Thymus (tissue), 11 donors: ENCODE measurements around the gene TNFRSF13B. TPM values are rescaled to one million over a fixed set of nuclear protein-coding genes. Genes with fewer than 3 reads are reported as not detected.
"Not testable (repeated sequence)": the region's sequence is repeated elsewhere in the genome, so short reads cannot be mapped to it uniquely, and the experiment has no call there.

ENCODE experiments used
- DNase-seq, 9 donors: peaks; one replicate each; pipeline ENCODE4 v3.0.0-alpha.2; 2013; ENCODE audit warnings: low spot score in 9 of 9, low read depth in 6 of 9, missing footprints in 1 of 9
- H3K27ac ChIP-seq, 2 donors: one replicate each; pipeline ENCODE4 v1.5.1; 2013; ENCODE audit warnings: control low read depth in 1 of 2, low read depth in 1 of 2, low read length in 1 of 2, mild to moderate bottlenecking in 1 of 2, moderate library complexity in 1 of 2
- H3K27me3 ChIP-seq, 2 donors: one replicate each; pipeline ENCODE4 v1.5.1; 2013; ENCODE audit warnings: low read length in 1 of 2; ENCODE audit not compliant: control insufficient read depth in 2 of 2, insufficient read depth in 1 of 2
- H3K36me3 ChIP-seq, 2 donors: one replicate each; pipeline ENCODE4 v1.5.1; 2013; ENCODE audit warnings: low read length in 1 of 2, mild to moderate bottlenecking in 1 of 2, moderate library complexity in 1 of 2; ENCODE audit not compliant: control insufficient read depth in 2 of 2, insufficient read depth in 2 of 2
- H3K4me1 ChIP-seq, 2 donors: one replicate each; pipeline ENCODE4 v1.5.1; 2013; ENCODE audit warnings: low read length in 2 of 2; ENCODE audit not compliant: control insufficient read depth in 2 of 2, insufficient read depth in 2 of 2
- H3K4me3 ChIP-seq, 2 donors: one replicate each; pipeline ENCODE4 v1.5.1; 2013; ENCODE audit warnings: low read length in 2 of 2, control low read depth in 1 of 2, mild to moderate bottlenecking in 1 of 2
- H3K9me3 ChIP-seq, 2 donors: one replicate each; pipeline ENCODE4 v1.5.1; 2013; ENCODE audit warnings: low read length in 1 of 2, mild to moderate bottlenecking in 1 of 2; ENCODE audit not compliant: control insufficient read depth in 2 of 2, insufficient read depth in 1 of 2
- WGBS: extraction: QIAGEN DNeasy Blood & Tissue Kit; methylation state at CpG from one replicate; pipeline ENCODE4 v1.1.7; 2013; 5-methylcytosine and 5-hydroxymethylcytosine counted together
- polyA plus RNA-seq: library from polyadenylated mRNA; stranded (reverse); fragments of 200-250 nt; gene quantifications from one replicate; pipeline ENCODE4 v1.2.3, GENCODE V29; 2013
- total RNA-seq: library from RNA; stranded (reverse); fragments of 120-200 nt; gene quantifications from one replicate; pipeline ENCODE4 v1.2.4, GENCODE V29; 2013
- donor health status: healthy.

Gene TNFRSF13B
- total and polyA plus RNA-seq, 2 donors = 0.14 to 2.6 TPM

DNA sequence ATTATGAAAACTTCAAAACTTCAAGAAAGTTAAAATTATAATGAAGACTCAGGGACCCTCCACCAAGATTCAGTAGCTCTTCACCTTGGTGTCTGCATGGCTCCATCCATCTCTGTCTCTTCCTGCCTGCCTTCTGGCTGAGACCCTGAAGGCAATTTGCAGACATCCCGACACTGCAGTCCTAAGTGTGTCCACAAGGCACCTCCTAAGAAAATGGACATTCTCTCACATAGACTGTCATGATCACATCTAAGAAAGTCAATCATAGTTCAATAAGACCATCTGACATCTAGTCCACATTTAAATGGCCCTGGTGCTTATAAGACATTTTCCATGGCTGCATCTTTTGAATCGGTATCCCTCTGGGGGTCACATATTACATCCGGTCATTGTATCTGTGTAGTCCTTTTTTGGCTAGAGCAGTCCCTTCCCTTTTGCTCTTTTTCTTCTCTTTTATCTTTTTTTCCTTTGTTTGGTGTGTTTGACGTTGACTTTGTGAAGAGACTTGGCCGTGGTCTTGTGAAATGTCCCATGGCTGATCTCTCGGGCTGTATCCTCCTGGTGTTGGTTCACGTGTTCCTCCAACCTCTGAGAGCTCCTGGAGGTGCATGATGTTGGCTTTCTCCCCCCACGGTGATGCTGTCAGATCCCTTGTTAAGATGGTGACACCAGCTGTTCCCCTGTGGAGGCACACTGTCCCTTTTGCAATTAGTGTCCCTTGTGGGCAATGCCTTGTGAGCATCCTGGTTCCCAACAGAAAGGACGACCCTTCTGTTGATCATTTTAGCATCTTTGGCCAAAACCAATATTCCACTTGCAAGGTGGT is 5.0 kb upstream of the TNFRSF13B start:
- no peaks in the 10 kb centered on the region for H3K27me3 ChIP-seq
- H3K27ac ChIP-seq = no peak overlapping the region
- no peaks in the 10 kb centered on the region for H3K9me3 ChIP-seq
- 98% methylated on average over 9 of the region's 9 CpGs for WGBS
- peaks cover 8 to 56% of the 10 kb centered on the region in 2 donors for H3K4me1 ChIP-seq
- H3K4me3 ChIP-seq = no peak overlapping the region
- no peak for DNase-seq
- H3K36me3 ChIP-seq = no peaks in the 10 kb centered on the region

DNA sequence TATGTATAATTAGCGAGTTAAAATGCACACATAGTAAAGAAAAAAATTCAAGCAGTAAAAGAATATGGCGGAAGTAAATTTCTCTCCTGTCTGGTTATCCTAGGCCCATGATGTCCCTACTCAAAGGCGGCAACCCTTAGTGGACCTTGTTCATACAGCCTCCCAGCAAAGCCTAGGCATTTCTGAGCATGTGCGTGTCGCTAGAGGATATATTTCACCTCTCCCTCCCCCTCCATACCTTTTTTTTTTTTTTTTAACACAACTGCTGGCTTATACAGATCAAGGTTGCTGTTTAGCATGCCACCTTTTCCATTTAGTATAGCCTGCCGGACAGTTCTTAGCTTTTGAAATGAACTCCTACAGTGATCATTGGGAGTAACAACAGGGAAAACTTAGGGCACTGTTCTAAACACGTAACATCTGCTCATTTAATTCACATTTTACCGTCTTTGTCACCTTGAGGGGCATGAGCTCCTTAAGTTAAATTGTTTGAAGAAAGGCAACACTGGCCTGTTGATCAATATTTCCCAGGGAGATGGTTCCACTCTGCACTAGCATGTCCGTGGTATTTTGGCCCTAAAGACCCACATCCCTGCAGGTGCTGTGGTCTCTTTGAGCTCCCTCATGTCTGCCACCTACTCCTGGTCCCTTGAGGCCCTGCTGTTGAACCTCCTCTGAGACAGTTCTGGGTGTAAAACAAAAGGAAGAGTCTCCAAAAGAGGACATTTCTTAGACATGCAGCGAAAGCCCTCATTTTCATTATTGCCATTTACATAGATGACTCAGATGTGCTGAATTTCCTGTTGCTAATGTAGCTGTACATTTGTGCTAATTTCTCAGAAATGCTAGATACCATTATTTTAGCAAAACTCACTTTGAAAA is 4.1 kb upstream of the TNFRSF13B start:
- Histone ChIP-seq H3K27ac (peak overlapping the region in 1 of 2 donors; percentile 64), H3K4me1 (peaks cover 9 to 55% of the 10 kb centered on the region in 2 donors), H3K36me3 (no peaks in the 10 kb centered on the region), H3K27me3 (no peaks in the 10 kb centered on the region), H3K9me3 (no peaks in the 10 kb centered on the region), H3K4me3 (no peak overlapping the region)
- 85% methylated on average over 10 of the region's 10 CpGs for WGBS
- DNase-seq = no peak

GRCh38 chr17:16975277-16975651 is 3.3 kb upstream of the TNFRSF13B start:
- DNase-seq = no peak
- Histone ChIP-seq H3K9me3 (no peaks in the 10 kb centered on the region), H3K4me1 (peaks cover 13 to 59% of the 10 kb centered on the region in 2 donors), H3K4me3 (no peak overlapping the region), H3K36me3 (no peaks in the 10 kb centered on the region), H3K27me3 (no peaks in the 10 kb centered on the region), H3K27ac (peak overlapping the region in 1 of 2 donors; percentile 50)
- 52% methylated on average over 2 of the region's 2 CpGs for WGBS

DNA sequence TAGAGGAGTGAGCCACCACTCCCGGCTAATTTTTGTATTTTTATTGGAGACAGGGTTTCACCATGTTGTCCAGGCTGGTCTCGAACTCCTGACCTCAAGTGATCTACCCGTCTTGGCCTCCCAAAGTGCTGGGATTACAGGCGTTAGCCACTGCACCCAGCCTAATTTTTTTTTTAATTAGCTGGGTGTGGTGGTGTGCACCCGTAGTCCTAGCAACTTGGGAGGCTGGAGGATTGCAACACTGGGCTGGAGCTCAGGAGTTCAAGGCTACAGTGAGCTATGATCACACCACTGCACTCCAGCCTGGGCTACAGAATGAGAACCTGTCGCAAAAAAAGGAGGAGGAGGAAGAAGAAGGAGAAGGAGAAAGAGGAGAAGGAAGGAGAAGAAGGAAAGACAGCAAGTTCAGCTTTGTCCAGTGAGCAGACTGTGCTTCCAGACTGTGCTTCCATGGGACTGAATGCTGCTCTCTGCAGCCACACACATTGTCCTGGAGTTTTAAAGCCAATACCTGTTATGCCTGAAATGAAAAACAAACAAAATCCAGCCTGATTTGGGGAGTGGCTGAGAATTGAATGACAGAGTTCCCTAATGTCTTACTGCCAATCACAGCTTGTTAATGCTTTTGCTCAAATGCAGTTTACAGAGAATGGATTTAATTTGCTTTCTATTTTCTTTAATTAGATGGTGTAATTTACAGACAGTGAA is 2.8 kb upstream of the TNFRSF13B start:
- Histone ChIP-seq H3K4me3 (no peak overlapping the region), H3K27ac (no peak overlapping the region), H3K36me3 (no peaks in the 10 kb centered on the region), H3K4me1 (peaks cover 16 to 64% of the 10 kb centered on the region in 2 donors), H3K9me3 (no peaks in the 10 kb centered on the region), H3K27me3 (no peaks in the 10 kb centered on the region)
- DNase-seq = no peak
- 97% methylated on average over 6 of the region's 6 CpGs for WGBS

GRCh38 chr17:16973760-16974540 is 2.0 kb upstream of the TNFRSF13B start:
- Histone ChIP-seq H3K27me3 (no peaks in the 10 kb centered on the region), H3K27ac (no peak overlapping the region), H3K36me3 (no peaks in the 10 kb centered on the region), H3K4me3 (no peak overlapping the region), H3K9me3 (no peaks in the 10 kb centered on the region), H3K4me1 (peaks cover 16 to 65% of the 10 kb centered on the region in 2 donors)
- no peak for DNase-seq
- 93% methylated on average over 13 of the region's 13 CpGs for WGBS

- H3K27ac ChIP-seq, H3K36me3 ChIP-seq, H3K4me3 ChIP-seq, DNase-seq, H3K27me3 ChIP-seq, H3K9me3 ChIP-seq: not testable (repeated sequence)
- 81% methylated on average over 10 of the region's 10 CpGs for WGBS
- H3K4me1 ChIP-seq = peaks cover 16 to 64% of the 10 kb centered on the region in 2 donors
Observed at GRCh38 chr17:16973043-16973442, 1.1 kb upstream of the TNFRSF13B start.

- no peak for DNase-seq
- Histone ChIP-seq H3K4me1 (peaks cover 16 to 64% of the 10 kb centered on the region in 2 donors), H3K9me3 (no peaks in the 10 kb centered on the region), H3K27me3 (no peaks in the 10 kb centered on the region), H3K4me3 (no peak overlapping the region), H3K27ac (no peak overlapping the region), H3K36me3 (no peaks in the 10 kb centered on the region)
- 95% methylated on average over 6 of the region's 6 CpGs for whole genome bisulfite sequencing
Observed at GRCh38 chr17:16972346-16972745, 428 bp upstream of the TNFRSF13B start.
